GM18505 (cell line): ENCODE data around the gene PKIG.
A peak's percentile ranks its signal among the peaks of the same experiment; 100 is the strongest.
"Not testable (repeated sequence)": the region's sequence is repeated elsewhere in the genome, so short reads cannot be mapped to it uniquely, and the experiment has no call there.

ENCODE experiments used
- ATAC-seq: cut with Tn5 transposase; IDR thresholded peaks from one replicate; pipeline ENCODE4 v1.9.1; 2021; ENCODE audit not compliant: unreplicated experiment
- POLR2A ChIP-seq: IDR thresholded peaks from 4 replicates; pipeline ENCODE4 v1.6.1; 2011; ENCODE audit warnings: borderline replicate concordance; ENCODE audit not compliant: insufficient read depth, insufficient read length; ENCODE audit errors: extremely low read depth

The PKIG gene

GRCh38 chr20:44649126-44649525, 66.7 kb downstream of the PKIG start:
- no peak for ATAC-seq
- no peak for TF ChIP-seq POLR2A

GRCh38 chr20:44649976-44650375, 67.6 kb downstream of the PKIG start:
- ATAC-seq = no peak
- TF ChIP-seq POLR2A = no peak

GRCh38 chr20:44650771-44651433, 68.5 kb downstream of the PKIG start:
- no peak for TF ChIP-seq POLR2A
- peak; percentile 14 for ATAC-seq

- ATAC-seq = no peak
- peak; percentile 47 for TF ChIP-seq POLR2A
Measured at GRCh38 chr20:44651434-44651683, 69.0 kb downstream of the PKIG start.

GRCh38 chr20:44651684-44652423, 69.5 kb downstream of the PKIG start, which contains the start of gene ADA:
TSS of gene ADA (minus strand) at chr20:44651699. CDS start at chr20:44651607, 92 bp downstream.
- peak; percentile 37 for ATAC-seq
- TF ChIP-seq POLR2A = peak; percentile 8

GRCh38 chr20:44653546-44653945, 71.2 kb downstream of the PKIG start:
- no peak for TF ChIP-seq POLR2A
- ATAC-seq = no peak

- not testable (repeated sequence) for ATAC-seq
Measured at GRCh38 chr20:44654210-44654609, 71.8 kb downstream of the PKIG start.

- TF ChIP-seq POLR2A = no peak
- ATAC-seq = no peak
Measured at GRCh38 chr20:44656448-44656847, 74.1 kb downstream of the PKIG start.

GRCh38 chr20:44657875-44658274, 75.5 kb downstream of the PKIG start:
- no peak for ATAC-seq
- TF ChIP-seq POLR2A = no peak

GRCh38 chr20:44658810-44659209, 76.4 kb downstream of the PKIG start:
- ATAC-seq = no peak
- no peak for TF ChIP-seq POLR2A

GRCh38 chr20:44659931-44660330, 77.6 kb downstream of the PKIG start:
- no peak for TF ChIP-seq POLR2A
- ATAC-seq = no peak

- no peak for TF ChIP-seq POLR2A
- no peak for ATAC-seq
Measured at GRCh38 chr20:44660581-44660980, 78.2 kb downstream of the PKIG start.

GRCh38 chr20:44662261-44662660, 79.9 kb downstream of the PKIG start:
- no peak for TF ChIP-seq POLR2A

GRCh38 chr20:44664131-44664530, 81.8 kb downstream of the PKIG start:
- no peak for TF ChIP-seq POLR2A
- no peak for ATAC-seq

More at GRCh38 chr20:44662261-44662660, 79.9 kb downstream of the PKIG start:
- ATAC-seq = no peak

- no peak for TF ChIP-seq POLR2A
- ATAC-seq = no peak
Measured at GRCh38 chr20:44666066-44666465, 83.7 kb downstream of the PKIG start.
